ENCODE measurements around the gene EFNA5. TPM values are rescaled to one million over a fixed set of nuclear protein-coding genes. Genes with fewer than 3 reads are reported as not detected.
A peak's percentile ranks its signal among the peaks of the same experiment; 100 is the strongest.

EFNA5 gene
- polyA plus RNA-seq, 1 donor (not counting 4 experiments of a cell fraction or from before 2014, with no cell fraction given), result 4.8 TPM

DNA sequence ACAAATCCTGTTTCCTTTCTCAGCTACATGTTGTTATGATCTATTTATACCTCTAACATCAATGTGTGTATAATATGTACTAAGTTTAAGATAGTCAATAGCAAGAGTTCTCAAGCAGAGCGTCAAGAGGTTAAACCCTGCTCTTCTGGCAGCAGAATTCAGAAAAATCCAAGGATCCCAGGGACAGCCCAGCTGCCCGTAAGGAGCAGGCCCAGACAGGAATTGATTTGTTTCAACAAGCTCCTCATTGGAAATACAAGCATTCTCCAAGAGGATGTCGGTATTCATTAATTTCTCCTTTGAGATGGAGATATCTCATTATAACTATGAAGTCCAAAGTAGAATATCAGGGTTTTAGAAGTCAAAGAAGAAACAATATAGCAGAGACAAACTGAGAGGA, 14.9 kb downstream of the EFNA5 start:
- Histone ChIP-seq H3K9me3 (ENCODE audit: control insufficient read depth, low read depth, low read length) (no peaks in the 10 kb centered on the region), H3K9me1 (ENCODE audit: control insufficient read depth, extremely low read depth, insufficient read depth, low read length) (no peaks in the 10 kb centered on the region), H3K79me2 (ENCODE audit: control insufficient read depth, insufficient read depth, low read length) (peaks cover 49% of the 10 kb centered on the region), H3K4me1 (ENCODE audit: control insufficient read depth, extremely low read depth, insufficient read depth, low read length) (peaks cover 15% of the 10 kb centered on the region), H3K4me3 (ENCODE audit: control insufficient read depth in 2 of 3, extremely low read depth in 1 of 3, insufficient read depth in 2 of 3, low read depth in 1 of 3, low read length in 3 of 3) (no peak overlapping the region), H3K36me3 (ENCODE audit: control insufficient read depth in 2 of 2, extremely low read depth in 1 of 2, insufficient read depth in 2 of 2, low read length in 2 of 2) (no peaks in the 10 kb centered on the region), H3K27ac (ENCODE audit: control insufficient read depth, insufficient read depth, low read length) (peak overlapping the region; percentile 13), H2AFZ (ENCODE audit: control insufficient read depth, low read length) (no peak overlapping the region), H4K20me1 (ENCODE audit: control insufficient read depth, extremely low read depth, insufficient read depth, low read length) (no peaks in the 10 kb centered on the region), H3K4me2 (ENCODE audit: control insufficient read depth, extremely low read depth, insufficient read depth, low read depth, low read length) (peak overlapping the region; percentile 56), H3K27me3 (ENCODE audit: control insufficient read depth, extremely low read depth, insufficient read depth, low read length) (no peaks in the 10 kb centered on the region), H3K9ac (ENCODE audit: control insufficient read depth, extremely low read depth, insufficient read depth, low read length) (no peak overlapping the region)
- dilution Hi-C loops (cut with MboI; ENCODE audit: extremely low pct_ligation_motif_present, low sequenced_read_pairs), result no loop called here
- FAIRE-seq (peak; percentile 88), DNase-seq (ENCODE audit: low read depth, low spot score) (no peak)
- TF ChIP-seq, protein P1, sequence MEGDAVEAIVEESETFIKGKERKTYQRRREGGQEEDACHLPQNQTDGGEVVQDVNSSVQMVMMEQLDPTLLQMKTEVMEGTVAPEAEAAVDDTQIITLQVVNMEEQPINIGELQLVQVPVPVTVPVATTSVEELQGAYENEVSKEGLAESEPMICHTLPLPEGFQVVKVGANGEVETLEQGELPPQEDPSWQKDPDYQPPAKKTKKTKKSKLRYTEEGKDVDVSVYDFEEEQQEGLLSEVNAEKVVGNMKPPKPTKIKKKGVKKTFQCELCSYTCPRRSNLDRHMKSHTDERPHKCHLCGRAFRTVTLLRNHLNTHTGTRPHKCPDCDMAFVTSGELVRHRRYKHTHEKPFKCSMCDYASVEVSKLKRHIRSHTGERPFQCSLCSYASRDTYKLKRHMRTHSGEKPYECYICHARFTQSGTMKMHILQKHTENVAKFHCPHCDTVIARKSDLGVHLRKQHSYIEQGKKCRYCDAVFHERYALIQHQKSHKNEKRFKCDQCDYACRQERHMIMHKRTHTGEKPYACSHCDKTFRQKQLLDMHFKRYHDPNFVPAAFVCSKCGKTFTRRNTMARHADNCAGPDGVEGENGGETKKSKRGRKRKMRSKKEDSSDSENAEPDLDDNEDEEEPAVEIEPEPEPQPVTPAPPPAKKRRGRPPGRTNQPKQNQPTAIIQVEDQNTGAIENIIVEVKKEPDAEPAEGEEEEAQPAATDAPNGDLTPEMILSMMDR (optimal IDR thresholded peaks at IDR 0.05 in 1 of 3, IDR thresholded peaks at IDR 0.05 in 1 of 3, conservative IDR thresholded peaks at IDR 0.05 in 1 of 3; ENCODE audit: extremely low read depth in 1 of 3, insufficient read depth in 2 of 3, low read length in 3 of 3), result no peak
- TF ChIP-seq EZH2 (IDR thresholded peaks at IDR 0.05; ENCODE audit: low read length), result no peak

DNA sequence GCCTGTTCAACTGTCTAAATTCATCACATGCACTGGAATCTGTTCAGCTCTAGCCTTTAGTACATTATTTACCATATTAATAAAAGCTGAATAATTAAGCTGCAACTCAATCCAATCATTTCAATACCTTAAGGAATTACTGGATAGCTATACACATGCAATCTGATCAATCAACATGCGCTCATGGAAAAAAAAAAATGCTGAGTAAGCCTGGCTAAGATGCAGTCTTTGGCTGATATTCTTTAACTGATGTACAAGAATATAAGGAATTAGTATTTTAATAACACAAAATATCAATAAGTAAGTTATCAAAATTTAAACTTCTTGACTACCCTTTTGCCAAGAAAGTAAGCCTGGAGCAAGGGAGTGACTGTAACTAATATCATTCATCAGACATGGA, 15.9 kb downstream of the EFNA5 start:
- FAIRE-seq (no peak), DNase-seq (ENCODE audit: low read depth, low spot score) (no peak)
- H3K36me3 ChIP-seq (ENCODE audit: control insufficient read depth in 2 of 2, extremely low read depth in 1 of 2, insufficient read depth in 2 of 2, low read length in 2 of 2), result no peaks in the 10 kb centered on the region
- peaks cover 52% of the 10 kb centered on the region for H3K79me2 ChIP-seq (ENCODE audit: control insufficient read depth, insufficient read depth, low read length)
- H3K4me3 ChIP-seq (ENCODE audit: control insufficient read depth in 2 of 3, extremely low read depth in 1 of 3, insufficient read depth in 2 of 3, low read depth in 1 of 3, low read length in 3 of 3), result no peak overlapping the region
- H3K27me3 ChIP-seq (ENCODE audit: control insufficient read depth, extremely low read depth, insufficient read depth, low read length), result no peaks in the 10 kb centered on the region
- dilution Hi-C loops (cut with MboI; ENCODE audit: extremely low pct_ligation_motif_present, low sequenced_read_pairs), result no loop called here
- H3K9me3 ChIP-seq (ENCODE audit: control insufficient read depth, low read depth, low read length), result no peaks in the 10 kb centered on the region
- H3K4me1 ChIP-seq (ENCODE audit: control insufficient read depth, extremely low read depth, insufficient read depth, low read length), result peaks cover 15% of the 10 kb centered on the region
- no peaks in the 10 kb centered on the region for H4K20me1 ChIP-seq (ENCODE audit: control insufficient read depth, extremely low read depth, insufficient read depth, low read length)
- H3K9me1 ChIP-seq (ENCODE audit: control insufficient read depth, extremely low read depth, insufficient read depth, low read length), result no peaks in the 10 kb centered on the region
- TF ChIP-seq EZH2 (IDR thresholded peaks at IDR 0.05; ENCODE audit: low read length), result no peak
- TF ChIP-seq, protein P1 (optimal IDR thresholded peaks at IDR 0.05 in 1 of 3, IDR thresholded peaks at IDR 0.05 in 1 of 3, conservative IDR thresholded peaks at IDR 0.05 in 1 of 3; ENCODE audit: extremely low read depth in 1 of 3, insufficient read depth in 2 of 3, low read length in 3 of 3), result no peak
- H3K9ac ChIP-seq (ENCODE audit: control insufficient read depth, extremely low read depth, insufficient read depth, low read length), result no peak overlapping the region
- no peak overlapping the region for H3K4me2 ChIP-seq (ENCODE audit: control insufficient read depth, extremely low read depth, insufficient read depth, low read depth, low read length)
- H2AFZ ChIP-seq (ENCODE audit: control insufficient read depth, low read length), result no peak overlapping the region
- no peak overlapping the region for H3K27ac ChIP-seq (ENCODE audit: control insufficient read depth, insufficient read depth, low read length)

Measured in keratinocyte (primary cell).